Measurements from ENCODE around the gene BASP1.

GRCh38 chr5:17189381-17190036 lies 27.9 kb upstream of the BASP1 start:
- peak; percentile 88 for TF ChIP-seq CTCF (conservative IDR thresholded peaks at IDR 0.05)
- no peak for TF ChIP-seq ZFX (IDR thresholded peaks at IDR 0.05)

All from C4-2B (cell line).